Endothelial cell of umbilical vein (primary cell): ENCODE data around the gene CTSG. TPM values are rescaled to one million over a fixed set of nuclear protein-coding genes. Genes with fewer than 3 reads are reported as not detected.

Experiments used
- BruUV-seq: library from RNA; stranded (reverse); fragments of 400-500 nt; replicated peaks from 2 replicates; lab custom pipeline; 2021; lab: Mats Ljungman, UMichigan
- CTCF ChIA-PET: fragments of 300-600, 350-600 bp; sonication (Branson Sonifier 250); formaldehyde crosslinking; loops from one replicate; lab custom pipeline; 2021; ENCODE audit warnings: antibody characterized with exemption, inconsistent platforms; lab: Charles Lee
- POLR2A ChIA-PET: fragments of 300-600, 350-600 bp; sonication (Branson Sonifier 250); formaldehyde crosslinking; loops from one replicate; lab custom pipeline; 2021; ENCODE audit warnings: antibody characterized with exemption, inconsistent platforms; lab: Charles Lee
- DNase-seq: peaks from one replicate; pipeline ENCODE4 v3.0.0-alpha.2; 2011; ENCODE audit warnings: low read depth, low spot score
- FAIRE-seq: peaks from 2 replicates; lab custom pipeline; 2011; peaks lifted over from hg19 to GRCh38; lab: Jason Lieb, UNC
- H2AFZ ChIP-seq: 2 replicates; pipeline ENCODE4 v1.6.0; 2012; ENCODE audit warnings: low read depth, low read length, control low read depth, inconsistent platforms
- H3K27ac ChIP-seq: 2 replicates; pipeline ENCODE4 v1.5.1; 2011; ENCODE audit warnings: low read depth, mild to moderate bottlenecking, control low read depth, low read length, moderate library complexity; ENCODE audit not compliant: insufficient read depth
- H3K27me3 ChIP-seq, 2 experiments: 2 replicates each; pipeline versions ENCODE4 v1.6.0 to v1.6.1; 2011; ENCODE audit warnings: low read length in 2 of 2, mixed read lengths in 1 of 2; ENCODE audit not compliant: control insufficient read depth in 2 of 2, insufficient read depth in 2 of 2
- H3K36me3 ChIP-seq, 2 experiments: 2 replicates in 1 of 2; 3 replicates in 1 of 2; pipeline ENCODE4 v1.5.1; 2011; ENCODE audit warnings: low read length in 2 of 2, mild to moderate bottlenecking in 1 of 2, moderate library complexity in 1 of 2; ENCODE audit not compliant: control insufficient read depth in 2 of 2, insufficient read depth in 2 of 2; ENCODE audit errors: extremely low read depth in 1 of 2
- H3K4me1 ChIP-seq: 3 replicates; pipeline ENCODE4 v1.5.1; 2011; ENCODE audit warnings: mild to moderate bottlenecking, low read length; ENCODE audit not compliant: control insufficient read depth, insufficient read depth; ENCODE audit errors: extremely low read depth
- H3K4me2 ChIP-seq: 2 replicates; pipeline ENCODE4 v1.6.1; 2011; ENCODE audit warnings: low read length, control low read depth, mixed read lengths; ENCODE audit not compliant: insufficient read depth
- H3K4me3 ChIP-seq, 3 experiments: fragments of 200-600 bp in 1 of 3; sonication (generic), shearing (Covaris generic) in 1 of 3; replicated peaks in 1 of 3; 2 replicates each; pipeline ENCODE4 v1.5.1; 2011 to 2016; ENCODE audit warnings: control low read depth in 3 of 3, low read length in 3 of 3, mild to moderate bottlenecking in 2 of 3, inconsistent platforms in 1 of 3, low read depth in 1 of 3, moderate library complexity in 1 of 3; ENCODE audit not compliant: insufficient read depth in 1 of 3
- H3K79me2 ChIP-seq: 2 replicates; pipeline ENCODE4 v1.6.0; 2012; ENCODE audit warnings: low read length, inconsistent platforms; ENCODE audit not compliant: control insufficient read depth, insufficient read depth
- H3K9ac ChIP-seq: replicated peaks from 2 replicates; pipeline ENCODE3; 2011; ENCODE audit warnings: low read length, control low read depth; ENCODE audit not compliant: insufficient read depth; ENCODE audit errors: extremely low read depth
- H3K9me1 ChIP-seq: replicated peaks from 3 replicates; pipeline ENCODE4 v1.6.0; 2011; ENCODE audit warnings: mild to moderate bottlenecking, low read length; ENCODE audit not compliant: control insufficient read depth, insufficient read depth; ENCODE audit errors: extremely low read depth
- H3K9me3 ChIP-seq: replicated peaks from 2 replicates; pipeline ENCODE4 v1.5.1; 2012; ENCODE audit warnings: low read length, inconsistent platforms; ENCODE audit not compliant: control insufficient read depth, insufficient read depth
- H4K20me1 ChIP-seq: replicated peaks from 2 replicates; pipeline ENCODE3; 2011; ENCODE audit warnings: mild to moderate bottlenecking, low read length; ENCODE audit not compliant: control insufficient read depth, insufficient read depth; ENCODE audit errors: extremely low read depth
- EZH2 ChIP-seq: IDR thresholded peaks from 2 replicates; pipeline ENCODE4 v1.6.1; 2012; ENCODE audit warnings: borderline replicate concordance, low read depth, mild to moderate bottlenecking, moderate library complexity, low read length, inconsistent platforms; ENCODE audit not compliant: severe bottlenecking
- FOS ChIP-seq: IDR thresholded peaks from 2 replicates; pipeline ENCODE4 v1.6.1; 2011; ENCODE audit warnings: mild to moderate bottlenecking, low read length, moderate library complexity, borderline replicate concordance; ENCODE audit not compliant: insufficient read depth
- POLR2AphosphoS5 ChIP-seq: IDR thresholded peaks from 2 replicates; pipeline ENCODE4 v1.6.1; 2012; ENCODE audit warnings: low read depth, mild to moderate bottlenecking, control low read depth, low read length, moderate library complexity; ENCODE audit not compliant: insufficient read depth
- dilution Hi-C: fragments of 300-500 bp; cut with MboI; formaldehyde crosslinking; loops from one replicate; pipeline ENCODE4 v1.15.0; 2019; ENCODE audit warnings: low sequenced_read_pairs; ENCODE audit not compliant: extremely low pct_ligation_motif_present
- intact Hi-C: fragments of 100-400 bp; cut with micrococcal nuclease; formaldehyde crosslinking; loops from one replicate; pipeline ENCODE4 v1.10.0; 2022
- polyA plus RNA-seq, 4 experiments: library from polyadenylated mRNA; depleted of rRNA in 3 of 4; stranded (reverse) in 3 of 4; unstranded in 1 of 4; fragments of >200 nt; gene quantifications; 2 replicates each; pipeline versions ENCODE4 v1.2.1 to v1.2.3, GENCODE V29; 2011 to 2012; ENCODE audit warnings: missing spikeins in 1 of 4
- total RNA-seq: library from RNA; stranded (reverse); gene quantifications from 2 replicates; pipeline ENCODE4 v1.2.3, GENCODE V29; 2021
- TF ChIP-seq, protein P1 (sequence below): IDR thresholded peaks from 2 replicates; pipeline ENCODE4 v1.6.1; 2011; ENCODE audit not compliant: insufficient read depth, insufficient read length
- TF ChIP-seq, protein P2 (sequence below), 2 donors: IDR thresholded peaks; 1 replicate in 1 of 2; 2 replicates in 1 of 2; pipeline ENCODE4 v1.5.1; 2011; ENCODE audit warnings: low read length in 2 of 2, mild to moderate bottlenecking in 2 of 2, moderate library complexity in 2 of 2, control low read depth in 1 of 2, inconsistent platforms in 1 of 2, low read depth in 1 of 2; ENCODE audit not compliant: insufficient read depth in 1 of 2; ENCODE audit errors: extremely low read depth in 1 of 2

The CTSG gene
- total and polyA plus RNA-seq, 2 donors (not counting 3 experiments of a cell fraction or from before 2014, with no cell fraction given), result not detected

DNA sequence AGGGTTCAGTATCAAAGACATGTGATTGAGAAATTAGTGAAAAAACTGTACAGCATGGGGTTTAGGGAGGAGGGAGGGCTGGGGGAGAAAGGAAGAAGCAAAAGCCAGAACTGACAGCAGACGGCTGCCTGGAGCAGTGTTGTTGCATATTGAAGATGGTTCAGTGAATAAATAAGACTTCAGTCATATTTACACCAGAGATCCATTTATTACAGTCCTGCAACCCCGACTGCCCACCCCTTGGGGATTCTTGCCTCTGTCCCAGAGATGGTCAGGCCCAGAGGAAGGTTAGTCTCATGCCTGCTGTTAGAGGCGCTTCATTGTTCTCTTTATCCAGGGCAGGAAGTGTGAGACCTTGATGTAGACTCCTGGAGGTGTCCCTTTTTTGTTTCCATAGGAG lies 30.2 kb upstream of the CTSG start:
- no peak for DNase-seq
- dilution Hi-C loops (no loop called here), intact Hi-C loops (no loop called here)
- Histone ChIP-seq H3K9me3 (no peaks in the 10 kb centered on the region), H3K4me3 (no peak overlapping the region), H3K79me2 (no peaks in the 10 kb centered on the region), H4K20me1 (no peaks in the 10 kb centered on the region), H3K9ac (no peak overlapping the region), H3K4me2 (no peak overlapping the region), H3K4me1 (no peaks in the 10 kb centered on the region), H3K27me3 (no peaks in the 10 kb centered on the region), H3K27ac (no peak overlapping the region), H3K9me1 (no peaks in the 10 kb centered on the region), H3K36me3 (no peaks in the 10 kb centered on the region), H2AFZ (no peak overlapping the region)
- no peak for FAIRE-seq
- TF ChIP-seq, protein P1, sequence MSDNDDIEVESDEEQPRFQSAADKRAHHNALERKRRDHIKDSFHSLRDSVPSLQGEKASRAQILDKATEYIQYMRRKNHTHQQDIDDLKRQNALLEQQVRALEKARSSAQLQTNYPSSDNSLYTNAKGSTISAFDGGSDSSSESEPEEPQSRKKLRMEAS, result no peak
- TF ChIP-seq POLR2AphosphoS5 (no peak), FOS (no peak), EZH2 (no peak)
- TF ChIP-seq, protein P2, sequence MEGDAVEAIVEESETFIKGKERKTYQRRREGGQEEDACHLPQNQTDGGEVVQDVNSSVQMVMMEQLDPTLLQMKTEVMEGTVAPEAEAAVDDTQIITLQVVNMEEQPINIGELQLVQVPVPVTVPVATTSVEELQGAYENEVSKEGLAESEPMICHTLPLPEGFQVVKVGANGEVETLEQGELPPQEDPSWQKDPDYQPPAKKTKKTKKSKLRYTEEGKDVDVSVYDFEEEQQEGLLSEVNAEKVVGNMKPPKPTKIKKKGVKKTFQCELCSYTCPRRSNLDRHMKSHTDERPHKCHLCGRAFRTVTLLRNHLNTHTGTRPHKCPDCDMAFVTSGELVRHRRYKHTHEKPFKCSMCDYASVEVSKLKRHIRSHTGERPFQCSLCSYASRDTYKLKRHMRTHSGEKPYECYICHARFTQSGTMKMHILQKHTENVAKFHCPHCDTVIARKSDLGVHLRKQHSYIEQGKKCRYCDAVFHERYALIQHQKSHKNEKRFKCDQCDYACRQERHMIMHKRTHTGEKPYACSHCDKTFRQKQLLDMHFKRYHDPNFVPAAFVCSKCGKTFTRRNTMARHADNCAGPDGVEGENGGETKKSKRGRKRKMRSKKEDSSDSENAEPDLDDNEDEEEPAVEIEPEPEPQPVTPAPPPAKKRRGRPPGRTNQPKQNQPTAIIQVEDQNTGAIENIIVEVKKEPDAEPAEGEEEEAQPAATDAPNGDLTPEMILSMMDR (IDR thresholded peaks at IDR 0.05; ENCODE audit: extremely low read depth in 1 of 2, insufficient read depth in 1 of 2, low read depth in 1 of 2, low read length in 2 of 2), result no peak
- ChIA-PET POLR2A (no interaction called here), CTCF (interaction anchor here (1.2 to 1.5 kb wide), 4 partner anchors 9 to 118 kb away, joined by 3 to 5 read pairs (median 4); no protein-coding TSS in a partner anchor)
- no TSS peak for BruUV-seq
